A673 (cell line): ENCODE data around the gene HPN. TPM values are rescaled to one million over a fixed set of nuclear protein-coding genes. Genes with fewer than 3 reads are reported as not detected.

Experiments
- BruUV-seq: library from RNA; stranded (reverse); fragments of 400-500 nt; replicated peaks from 2 replicates; lab custom pipeline; 2021; lab: Mats Ljungman, UMichigan
- CTCF ChIA-PET: fragments of 300-600 bp; sonication (Branson Sonifier 250); formaldehyde crosslinking; loops from one replicate; lab custom pipeline; 2022; ENCODE audit warnings: antibody characterized with exemption; lab: Charles Lee
- POLR2A ChIA-PET: fragments of 300-600 bp; sonication (Branson Sonifier 250); formaldehyde crosslinking; loops from one replicate; lab custom pipeline; 2022; ENCODE audit warnings: antibody characterized with exemption; ENCODE audit not compliant: low non-redundant PET; lab: Charles Lee
- DNase-seq: peaks from one replicate; pipeline ENCODE4 v3.0.0-alpha.2; 2015; ENCODE audit warnings: low spot score
- H3K27ac ChIP-seq: fragments of 200-600 bp; sonication (generic); 2 replicates; pipeline ENCODE4 v1.5.1; 2016; ENCODE audit warnings: mixed run types, low read depth, mild to moderate bottlenecking, mixed read lengths, antibody characterized with exemption, low read length; ENCODE audit not compliant: poor library complexity, severe bottlenecking
- H3K27me3 ChIP-seq: fragments of 200-600 bp; sonication (generic); replicated peaks from 2 replicates; pipeline ENCODE4 v1.6.1; 2017; ENCODE audit warnings: mixed run types, low read depth, mild to moderate bottlenecking, mixed read lengths, antibody characterized with exemption, low read length; ENCODE audit not compliant: insufficient read depth, poor library complexity
- H3K36me3 ChIP-seq: fragments of 200-600 bp; sonication (generic); 2 replicates; pipeline ENCODE4 v1.6.1; 2016; ENCODE audit warnings: mixed run types, mild to moderate bottlenecking, mixed read lengths, antibody characterized with exemption, low read length; ENCODE audit not compliant: insufficient read depth, poor library complexity, severe bottlenecking
- H3K4me1 ChIP-seq: fragments of 200-600 bp; sonication (generic); 2 replicates; pipeline ENCODE4 v1.6.1; 2017; ENCODE audit warnings: mixed run types, mild to moderate bottlenecking, mixed read lengths, antibody characterized with exemption, low read length; ENCODE audit not compliant: insufficient read depth, poor library complexity, severe bottlenecking
- H3K4me3 ChIP-seq: fragments of 200-600 bp; sonication (generic); 2 replicates; pipeline ENCODE4 v1.5.1; 2016; ENCODE audit warnings: low read depth, mixed run types, mild to moderate bottlenecking, mixed read lengths, low read length; ENCODE audit not compliant: poor library complexity, severe bottlenecking
- H3K9me3 ChIP-seq: fragments of 200-600 bp; sonication (generic); 2 replicates; pipeline ENCODE4 v1.6.1; 2016; ENCODE audit warnings: mixed run types, low read depth, mild to moderate bottlenecking, mixed read lengths, antibody characterized with exemption, low read length; ENCODE audit not compliant: poor library complexity, severe bottlenecking
- CTCF ChIP-seq: fragments of 300-800, 200-600 bp; sonication (generic); conservative IDR thresholded peaks from 2 replicates; pipeline ENCODE4 v1.5.1; 2017; ENCODE audit warnings: low read depth, mild to moderate bottlenecking, antibody characterized with exemption, low read length, moderate library complexity, mixed read lengths
- EZH2 ChIP-seq: fragments of 200-600 bp; sonication (generic); IDR thresholded peaks from 2 replicates; pipeline ENCODE4 v1.6.1; 2017; ENCODE audit warnings: borderline replicate concordance, low read depth, mild to moderate bottlenecking, mixed read lengths, antibody characterized with exemption, low read length; ENCODE audit not compliant: poor library complexity, severe bottlenecking
- intact Hi-C: fragments of 100-400 bp; cut with micrococcal nuclease; formaldehyde crosslinking; loops from one replicate; pipeline ENCODE4 v1.10.0; 2022; ENCODE audit not compliant: unreplicated experiment
- total RNA-seq: library from RNA; stranded (reverse); gene quantifications from 2 replicates; pipeline ENCODE4 v1.2.3, GENCODE V29; 2021

Gene HPN
- total RNA-seq, 1 experiment from 2014 or later, result not detected

- Histone ChIP-seq H3K27me3 (no peaks in the 10 kb centered on the region), H3K27ac (no peak overlapping the region), H3K4me3 (no peak overlapping the region), H3K9me3 (no peaks in the 10 kb centered on the region), H3K4me1 (no peaks in the 10 kb centered on the region), H3K36me3 (no peaks in the 10 kb centered on the region)
- CTCF ChIA-PET, result no interaction called here
- 0 out of 2 replicates have a peak, but pooled peaks have one; percentile 31 for TF ChIP-seq CTCF
- TF ChIP-seq EZH2, result no peak
- POLR2A ChIA-PET, result interaction anchor here (0.8 kb wide), 1 partner anchor 1473 kb away, joined by 3 read pairs; no protein-coding TSS in a partner anchor
- peak; percentile 62 for DNase-seq
- intact Hi-C loops, result no loop called here
- no TSS peak for BruUV-seq
Measured at GRCh38 chr19:35045667-35046300, 4.3 kb downstream of the HPN start.

GRCh38 chr19:35046461-35046860 is 4.9 kb downstream of the HPN start:
- Histone ChIP-seq H3K4me3 (no peak overlapping the region), H3K4me1 (no peaks in the 10 kb centered on the region), H3K36me3 (no peaks in the 10 kb centered on the region), H3K9me3 (no peaks in the 10 kb centered on the region), H3K27me3 (no peaks in the 10 kb centered on the region), H3K27ac (no peak overlapping the region)
- intact Hi-C loops, result no loop called here
- no TSS peak for BruUV-seq
- ChIA-PET POLR2A (interaction anchor here (0.8 kb wide), 1 partner anchor 1472 kb away, joined by 3 read pairs; no protein-coding TSS in a partner anchor), CTCF (no interaction called here)
- DNase-seq, result no peak
- no peak for TF ChIP-seq CTCF
- TF ChIP-seq EZH2, result no peak

GRCh38 chr19:35048911-35049411 is 7.4 kb downstream of the HPN start:
- ChIA-PET POLR2A (no interaction called here), CTCF (no interaction called here)
- no TSS peak for BruUV-seq
- H3K4me1 ChIP-seq, result no peaks in the 10 kb centered on the region
- H3K27ac ChIP-seq, result no peak overlapping the region
- H3K36me3 ChIP-seq, result no peaks in the 10 kb centered on the region
- H3K27me3 ChIP-seq, result no peaks in the 10 kb centered on the region
- DNase-seq, result no peak
- H3K4me3 ChIP-seq, result no peak overlapping the region
- intact Hi-C loops, result no loop called here
- no peaks in the 10 kb centered on the region for H3K9me3 ChIP-seq
- TF ChIP-seq CTCF (no peak), EZH2 (no peak)
